ENCODE measurements around the gene TUBB6.

Gene TUBB6

GRCh38 chr18:12314591-12315305, 6.7 kb downstream of the TUBB6 start:
- no peak for DNase-seq (ENCODE audit: low spot score)

GRCh38 chr18:12315490-12315889, 7.4 kb downstream of the TUBB6 start:
- no peak for DNase-seq (ENCODE audit: low spot score)

GRCh38 chr18:12315911-12316310, 7.9 kb downstream of the TUBB6 start:
- no peak for DNase-seq (ENCODE audit: low spot score)

GRCh38 chr18:12317664-12318333, 9.8 kb downstream of the TUBB6 start:
- DNase-seq (ENCODE audit: low spot score): no peak

- no peak for DNase-seq (ENCODE audit: low spot score)
Observed at GRCh38 chr18:12318334-12318697, 10.3 kb downstream of the TUBB6 start.

GRCh38 chr18:12318857-12319256, 10.8 kb downstream of the TUBB6 start:
- DNase-seq (ENCODE audit: low spot score): no peak

GRCh38 chr18:12321333-12321732, 13.3 kb downstream of the TUBB6 start:
- DNase-seq (ENCODE audit: low spot score): no peak

GRCh38 chr18:12324991-12325725, 17.1 kb downstream of the TUBB6 start:
- no peak for DNase-seq (ENCODE audit: low spot score)

- no peak for DNase-seq (ENCODE audit: low spot score)
Observed at GRCh38 chr18:12325726-12326245, 17.7 kb downstream of the TUBB6 start.

GRCh38 chr18:12326711-12327460, 18.8 kb downstream of the TUBB6 start:
- no peak for DNase-seq (ENCODE audit: low spot score)

GRCh38 chr18:12327510-12328178, 19.6 kb downstream of the TUBB6 start:
- no peak for DNase-seq (ENCODE audit: low spot score)

GRCh38 chr18:12328179-12328823, 20.3 kb downstream of the TUBB6 start:
- DNase-seq (ENCODE audit: low spot score): no peak

- DNase-seq (ENCODE audit: low spot score): no peak
Observed at GRCh38 chr18:12329125-12329698, 21.2 kb downstream of the TUBB6 start.

- DNase-seq (ENCODE audit: low spot score): no peak
Observed at GRCh38 chr18:12330766-12331165, 22.7 kb downstream of the TUBB6 start.

- no peak for DNase-seq (ENCODE audit: low spot score)
Observed at GRCh38 chr18:12333506-12334290, 25.7 kb downstream of the TUBB6 start.

GRCh38 chr18:12334366-12334808, 26.3 kb downstream of the TUBB6 start:
- no peak for DNase-seq (ENCODE audit: low spot score)

GRCh38 chr18:12334863-12335262, 26.8 kb downstream of the TUBB6 start:
- DNase-seq (ENCODE audit: low spot score): no peak

GRCh38 chr18:12335503-12335902, 27.5 kb downstream of the TUBB6 start:
- DNase-seq (ENCODE audit: low spot score): no peak

GRCh38 chr18:12336171-12336613, 28.2 kb downstream of the TUBB6 start:
- DNase-seq (ENCODE audit: low spot score): no peak

GRCh38 chr18:12336887-12337286, 28.8 kb downstream of the TUBB6 start:
- no peak for DNase-seq (ENCODE audit: low spot score)
